Small intestine (tissue), 7 donors: ENCODE data around the gene AJM1. TPM values are rescaled to one million over a fixed set of nuclear protein-coding genes. Genes with fewer than 3 reads are reported as not detected.
"Not testable (repeated sequence)": the region's sequence is repeated elsewhere in the genome, so short reads cannot be mapped to it uniquely, and the experiment has no call there.

Experiments used
- DNase-seq, 2 donors: peaks; one replicate each; pipeline versions ENCODE4 v3.0.0 to v3.0.0-alpha.2; 2013
- FAIRE-seq: peaks from 2 replicates; lab custom pipeline; 2012; peaks lifted over from hg19 to GRCh38; lab: Jason Lieb, UNC
- H3K27ac ChIP-seq, 3 donors: one replicate each; pipeline ENCODE4 v1.5.1; 2013; ENCODE audit warnings: low read length in 2 of 3, mild to moderate bottlenecking in 2 of 3, control low read depth in 1 of 3, inconsistent platforms in 1 of 3, low read depth in 1 of 3, moderate library complexity in 1 of 3
- H3K27me3 ChIP-seq, 3 donors: one replicate each; pipeline ENCODE4 v1.6.1; 2013; ENCODE audit warnings: low read length in 3 of 3, inconsistent platforms in 1 of 3; ENCODE audit not compliant: control insufficient read depth in 3 of 3, insufficient read depth in 3 of 3
- H3K36me3 ChIP-seq, 3 donors: one replicate each; pipeline ENCODE4 v1.6.1; 2013; ENCODE audit warnings: low read length in 3 of 3, inconsistent platforms in 1 of 3, low read depth in 1 of 3, mild to moderate bottlenecking in 1 of 3, moderate library complexity in 1 of 3; ENCODE audit not compliant: control insufficient read depth in 3 of 3, insufficient read depth in 2 of 3
- H3K4me1 ChIP-seq, 3 donors: one replicate each; pipeline ENCODE4 v1.6.1; 2013; ENCODE audit warnings: low read length in 2 of 3, inconsistent platforms in 1 of 3, low read depth in 1 of 3, mild to moderate bottlenecking in 1 of 3, moderate library complexity in 1 of 3; ENCODE audit not compliant: control insufficient read depth in 3 of 3, insufficient read depth in 2 of 3
- H3K4me3 ChIP-seq, 3 donors: one replicate each; pipeline ENCODE4 v1.5.1; 2013; ENCODE audit warnings: low read length in 3 of 3, control low read depth in 1 of 3, inconsistent platforms in 1 of 3, low read depth in 1 of 3, mild to moderate bottlenecking in 1 of 3, moderate library complexity in 1 of 3
- H3K9me3 ChIP-seq, 2 donors: one replicate each; pipeline ENCODE4 v1.6.1; 2013; ENCODE audit warnings: low read depth in 1 of 2, low read length in 1 of 2; ENCODE audit not compliant: control insufficient read depth in 2 of 2, insufficient read depth in 1 of 2
- WGBS, 3 donors: extraction: QIAGEN DNeasy Blood & Tissue Kit; methylation state at CpG; one replicate each; pipeline ENCODE4 v1.1.7; 2013; 5-methylcytosine and 5-hydroxymethylcytosine counted together
- polyA plus RNA-seq, 4 donors: library from polyadenylated mRNA; stranded (reverse) in 3 of 4; unstranded in 1 of 4; fragments of 200-250 nt in 3 of 4; fragments of 120-200 nt in 1 of 4; gene quantifications; one replicate each; pipeline versions ENCODE4 v1.2.1 to v1.2.3, GENCODE V29; 2013
- donor health status: healthy with polysubstance abuse.
- donor health status: control.
- donor health status: control.
- donor health status: Bipolar disorder and iron deficiency.
- donor health status: healthy.

AJM1 gene
- polyA plus RNA-seq, 4 donors, result 1.1 to 11.6 (median 2.6) TPM

DNA sequence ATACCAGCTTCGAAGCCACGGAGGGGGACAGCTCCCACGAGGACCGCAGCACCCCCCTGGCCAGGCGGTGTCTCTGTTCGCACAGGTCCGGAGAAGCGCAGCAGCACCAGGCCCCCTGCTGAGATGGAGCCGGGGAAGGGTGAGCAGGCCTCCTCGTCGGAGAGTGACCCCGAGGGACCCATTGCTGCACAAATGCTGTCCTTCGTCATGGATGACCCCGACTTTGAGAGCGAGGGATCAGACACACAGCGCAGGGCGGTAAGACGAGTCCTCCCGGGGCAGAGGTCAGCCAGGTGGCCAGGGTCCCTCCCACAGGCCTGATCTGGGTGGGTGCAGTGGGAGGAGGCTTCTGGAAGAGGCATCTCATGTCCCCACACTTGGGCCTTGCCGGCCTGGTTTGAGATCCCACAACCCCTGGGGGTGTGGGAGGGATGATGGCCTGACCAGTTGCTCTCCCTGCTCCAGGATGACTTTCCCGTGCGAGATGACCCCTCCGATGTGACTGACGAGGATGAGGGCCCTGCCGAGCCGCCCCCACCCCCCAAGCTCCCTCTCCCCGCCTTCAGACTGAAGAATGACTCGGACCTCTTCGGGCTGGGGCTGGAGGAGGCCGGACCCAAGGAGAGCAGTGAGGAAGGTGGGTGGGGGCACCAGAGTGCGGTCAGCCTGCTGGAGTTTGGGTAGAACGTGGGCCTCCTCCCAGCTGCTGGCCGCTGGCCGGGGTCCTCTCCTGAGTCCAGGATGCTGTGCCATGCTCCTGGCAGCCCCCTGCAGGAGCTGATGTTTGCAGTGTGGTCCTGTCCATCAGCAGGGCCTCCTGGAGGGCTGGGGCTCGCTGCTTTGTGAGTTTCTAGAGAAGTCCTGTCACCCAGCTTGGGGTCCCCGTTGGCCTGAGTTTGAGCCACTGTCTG, 2.8 kb upstream of the AJM1 start:
- Histone ChIP-seq H3K4me1 (peaks cover 0 to 49% (median 4%) of the 10 kb centered on the region in 3 donors), H3K27ac (peak overlapping the region in 1 of 3 donors; percentile 84), H3K4me3 (no peak overlapping the region), H3K9me3 (no peaks in the 10 kb centered on the region), H3K36me3 (peaks cover 2 to 61% (median 19%) of the 10 kb centered on the region in 3 donors), H3K27me3 (peaks cover 0 to 4% (median 0%) of the 10 kb centered on the region in 3 donors)
- FAIRE-seq (no peak), DNase-seq (peak in 1 of 2 donors; percentile 14)
- 86 to 87% (median 87%) methylated on average over 36 of the region's 36 CpGs for WGBS, 3 donors

DNA sequence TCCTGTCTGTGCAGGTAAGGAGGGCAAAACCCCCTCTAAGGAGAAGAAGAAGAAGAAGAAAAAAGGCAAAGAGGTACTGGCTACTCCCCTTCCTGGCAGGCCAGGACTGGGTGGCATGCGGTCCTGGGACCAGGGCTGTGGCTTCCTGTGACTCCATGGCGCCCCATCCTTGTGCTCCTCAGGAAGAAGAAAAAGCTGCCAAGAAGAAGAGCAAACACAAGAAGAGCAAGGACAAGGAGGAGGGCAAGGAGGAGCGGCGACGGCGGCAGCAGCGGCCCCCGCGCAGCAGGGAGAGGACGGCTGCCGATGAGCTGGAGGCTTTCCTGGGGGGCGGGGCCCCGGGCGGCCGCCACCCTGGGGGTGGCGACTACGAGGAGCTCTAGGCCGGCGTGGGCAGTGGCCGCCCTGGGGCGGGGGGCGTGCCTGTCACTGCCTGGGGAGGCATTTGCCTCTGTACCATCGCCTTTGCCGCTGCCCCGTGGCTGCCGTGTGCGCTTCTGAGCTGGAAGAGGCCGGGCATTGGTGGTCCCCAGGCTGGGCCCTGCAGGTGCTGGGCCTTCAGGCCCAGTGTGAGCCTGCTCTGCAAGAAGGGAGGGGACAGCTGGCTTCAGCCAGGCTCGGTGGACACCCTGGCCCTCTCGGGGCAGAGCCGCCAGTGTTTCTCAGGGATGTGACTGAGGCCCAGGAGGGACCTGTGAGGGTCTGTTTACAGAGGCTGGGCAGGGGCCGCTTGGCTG, 2.0 kb upstream of the AJM1 start:
- Histone ChIP-seq H3K9me3 (peaks cover 0 to 4% of the 10 kb centered on the region in 2 donors), H3K4me3 (no peak overlapping the region), H3K4me1 (peaks cover 0 to 52% (median 4%) of the 10 kb centered on the region in 3 donors), H3K36me3 (peaks cover 2 to 58% (median 17%) of the 10 kb centered on the region in 3 donors), H3K27me3 (peaks cover 0 to 8% (median 3%) of the 10 kb centered on the region in 3 donors), H3K27ac (peak overlapping the region; percentile 75 to 90 (median 84))
- WGBS, 3 donors, result 20 to 64% (median 45%) methylated on average over 28 to 32 of the region's 32 CpGs
- DNase-seq (peak; percentile 41 to 71), FAIRE-seq (no peak)

DNA sequence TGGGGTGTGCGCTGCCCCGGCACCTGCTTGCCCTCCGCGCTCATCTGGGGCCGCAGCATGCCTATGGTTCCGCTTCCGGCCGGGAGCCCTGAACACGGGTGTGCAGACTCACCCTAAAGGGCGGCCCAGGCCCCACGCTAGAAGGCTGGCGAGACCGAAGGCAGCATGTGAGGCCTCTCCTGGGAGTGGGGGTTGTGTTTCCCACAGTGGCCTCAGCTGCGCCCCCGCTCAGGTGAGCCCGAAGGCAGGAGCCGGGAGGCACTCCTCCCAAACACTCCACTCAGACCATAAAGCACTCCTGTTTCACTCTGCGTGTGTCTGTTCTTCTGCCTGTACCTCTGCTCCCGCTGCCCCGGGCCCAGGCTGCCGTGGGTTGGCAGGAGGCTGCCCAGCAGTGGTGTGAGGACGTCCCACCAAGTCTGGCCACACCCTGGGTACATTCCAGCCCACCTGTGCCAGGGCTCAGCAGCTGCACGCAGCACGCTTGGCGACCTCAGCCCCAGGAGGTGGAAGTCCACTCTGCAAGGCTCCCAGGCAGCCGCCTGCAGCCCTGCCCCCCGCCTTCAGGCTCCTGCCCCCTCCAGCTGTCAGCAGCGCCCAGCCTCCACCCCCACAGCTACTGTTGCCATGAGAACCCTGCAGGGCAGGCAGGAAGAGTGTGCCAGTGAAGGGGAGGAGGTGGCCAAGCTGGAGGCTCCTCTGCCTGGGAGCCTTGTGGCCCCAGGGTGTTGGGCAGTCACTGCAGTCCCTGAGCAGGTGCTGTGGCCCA, 1.2 kb upstream of the AJM1 start:
- H3K9me3 ChIP-seq, result peaks cover 0 to 6% of the 10 kb centered on the region in 2 donors
- H3K36me3 ChIP-seq, result peaks cover 2 to 51% (median 17%) of the 10 kb centered on the region in 3 donors
- FAIRE-seq, result no peak
- peaks cover 3 to 14% (median 3%) of the 10 kb centered on the region in 3 donors for H3K27me3 ChIP-seq
- DNase-seq, result peak; percentile 94 to 95
- peaks cover 0 to 53% (median 4%) of the 10 kb centered on the region in 3 donors for H3K4me1 ChIP-seq
- H3K27ac ChIP-seq, result peak overlapping the region; percentile 75 to 90 (median 84)
- no peak overlapping the region for H3K4me3 ChIP-seq
- WGBS, 3 donors, result 13 to 60% (median 42%) methylated on average over 23 to 28 of the region's 28 CpGs

DNA sequence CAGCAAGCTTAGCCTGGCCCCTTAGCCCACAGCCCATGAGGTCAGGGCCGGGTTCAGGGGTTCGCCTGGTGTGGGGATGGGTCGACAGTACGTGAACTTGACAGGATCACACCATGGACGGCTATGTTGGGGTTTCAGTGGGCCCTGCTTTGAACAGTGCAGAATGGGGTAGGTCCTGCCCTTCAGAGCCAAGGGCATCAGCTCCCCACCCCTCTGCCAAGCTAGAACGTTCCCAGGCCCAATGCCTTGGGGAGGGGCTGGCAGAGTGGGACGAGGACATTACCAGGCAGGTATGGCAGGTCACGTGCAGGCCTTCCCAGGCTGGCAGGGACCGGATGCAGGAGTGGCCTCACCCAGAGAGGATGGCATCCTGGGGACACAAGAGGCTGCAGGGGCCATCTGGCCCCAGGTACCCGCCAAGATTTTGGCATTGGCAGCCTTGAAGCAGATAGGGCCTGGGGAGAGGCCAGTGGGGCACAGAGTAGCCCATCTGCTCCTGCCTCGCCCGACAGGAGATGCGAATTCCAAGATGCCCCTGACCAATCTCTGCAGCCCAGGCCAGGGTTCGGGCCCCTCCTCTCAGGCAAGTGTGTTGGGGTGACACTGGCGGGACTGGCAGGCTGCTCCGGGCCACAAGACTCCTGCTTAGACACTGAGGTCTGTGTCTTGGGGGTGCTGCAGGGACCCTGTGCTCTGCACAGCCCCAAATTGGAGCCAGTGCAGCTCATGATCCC, 465 bp upstream of the AJM1 start:
- not testable (repeated sequence) for H3K9me3 ChIP-seq, FAIRE-seq
- H3K27me3 ChIP-seq, result peaks cover 3 to 19% (median 9%) of the 10 kb centered on the region in 3 donors
- peak in 1 of 2 donors; percentile 48 for DNase-seq
- H3K27ac ChIP-seq, result peak overlapping the region; percentile 59 to 84 (median 59)
- H3K36me3 ChIP-seq, result peaks cover 2 to 44% (median 13%) of the 10 kb centered on the region in 3 donors
- peak overlapping the region in 2 of 3 donors; percentile 38 to 52 for H3K4me3 ChIP-seq
- H3K4me1 ChIP-seq, result peaks cover 0 to 58% (median 4%) of the 10 kb centered on the region in 3 donors
- WGBS, 3 donors, result 15 to 38% (median 19%) methylated on average over 14 to 16 of the region's 16 CpGs

DNA sequence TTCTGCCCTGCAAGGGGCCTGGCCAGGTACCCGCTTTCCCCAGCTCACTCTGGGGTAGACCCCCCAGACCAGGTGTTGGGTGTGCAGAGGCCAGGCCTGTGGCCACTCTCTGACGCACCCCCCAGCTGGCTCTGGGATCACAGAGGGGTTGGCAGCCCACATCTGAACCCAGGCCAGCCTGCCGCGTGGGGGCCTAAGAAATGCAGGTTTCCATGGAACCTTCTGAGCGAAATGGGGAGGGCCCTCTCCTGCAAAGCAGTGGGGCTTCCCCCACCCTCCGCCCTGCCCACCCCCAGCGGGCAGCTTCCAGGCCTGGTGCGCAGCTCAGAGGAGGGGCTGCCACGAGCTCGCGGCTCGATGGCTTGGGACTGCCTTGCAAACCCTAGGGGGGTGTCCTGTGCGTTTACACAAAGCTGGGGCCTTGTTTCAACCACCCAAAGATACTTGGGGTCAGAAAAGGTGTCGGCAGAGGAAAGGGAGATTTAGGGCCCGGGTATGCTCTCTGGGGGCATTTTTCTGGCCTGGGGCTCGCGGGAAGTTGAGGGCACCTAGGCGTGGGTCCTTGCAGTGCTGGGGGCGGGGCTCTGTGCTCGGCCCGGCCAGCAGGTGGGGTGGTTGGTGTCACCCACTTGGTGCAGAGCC, 1.0 kb downstream of the AJM1 start:
- not testable (repeated sequence) for H3K4me3 ChIP-seq, H3K9me3 ChIP-seq, FAIRE-seq
- DNase-seq, result peak in 1 of 2 donors; percentile 28
- peaks cover 2 to 32% (median 13%) of the 10 kb centered on the region in 3 donors for H3K36me3 ChIP-seq
- H3K4me1 ChIP-seq, result peaks cover 0 to 63% (median 4%) of the 10 kb centered on the region in 3 donors
- peak overlapping the region in 1 of 3 donors; percentile 2 for H3K27ac ChIP-seq
- peaks cover 3 to 26% (median 9%) of the 10 kb centered on the region in 3 donors for H3K27me3 ChIP-seq
- 10 to 17% (median 11%) methylated on average over 18 to 21 of the region's 21 CpGs for WGBS, 3 donors

DNA sequence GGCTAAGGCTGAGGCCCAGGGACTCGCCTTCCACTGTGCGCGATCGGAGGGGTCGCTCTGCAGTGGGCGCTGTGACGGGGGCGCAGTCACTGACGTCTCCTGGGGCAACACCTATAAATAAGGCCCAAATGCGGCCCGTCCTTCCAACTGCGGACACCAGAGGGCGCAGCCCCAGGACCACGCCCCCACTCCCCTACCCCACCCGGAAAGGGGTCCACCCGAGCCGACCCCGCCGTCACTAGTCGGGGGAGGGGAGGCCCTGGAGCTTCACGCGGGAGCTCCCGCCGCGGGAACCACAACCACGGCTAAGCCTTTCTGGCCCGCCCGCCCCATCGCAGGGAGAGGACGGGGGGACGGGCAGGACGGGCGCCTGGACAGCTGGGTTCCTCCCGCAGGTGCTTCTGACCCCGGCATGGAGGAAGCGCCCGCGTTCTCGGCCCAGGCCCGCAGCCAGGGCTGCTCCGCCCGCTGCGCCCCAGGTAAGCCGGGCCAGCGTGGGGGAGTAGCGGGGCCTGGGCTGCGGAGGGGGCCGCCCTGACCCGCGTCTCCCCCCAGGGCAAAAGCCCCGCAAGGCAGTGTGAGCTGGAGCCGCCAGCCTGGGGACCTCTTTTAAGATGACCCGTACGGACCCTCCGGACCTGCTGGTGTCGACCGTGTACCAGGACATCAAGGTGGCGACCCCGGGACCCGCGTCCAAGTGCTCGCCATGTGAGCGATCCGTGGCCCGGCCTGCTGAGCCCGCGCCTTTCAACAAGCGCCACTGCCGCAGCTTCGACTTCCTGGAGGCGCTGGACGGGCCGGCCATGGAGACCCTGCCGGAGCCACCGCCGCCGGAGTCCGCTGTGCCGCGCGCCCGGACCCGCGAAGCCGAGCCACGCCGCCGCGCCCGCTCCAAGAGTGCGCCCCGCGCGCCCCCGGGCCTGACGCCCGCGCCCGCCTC, 1.8 kb downstream of the AJM1 start:
- not testable (repeated sequence) for FAIRE-seq
- WGBS, 3 donors, result 5 to 6% (median 5%) methylated on average over 55 to 99 of the region's 99 CpGs

More for the DNA sequence above, 1.8 kb downstream of the AJM1 start:
- Histone ChIP-seq H3K4me1 (peaks cover 0 to 60% (median 4%) of the 10 kb centered on the region in 3 donors), H3K36me3 (peaks cover 0 to 24% (median 12%) of the 10 kb centered on the region in 3 donors), H3K4me3 (peak overlapping the region in 1 of 3 donors; percentile 25), H3K27me3 (peaks cover 3 to 26% (median 9%) of the 10 kb centered on the region in 3 donors)
- not testable (repeated sequence) for H3K9me3 ChIP-seq, H3K27ac ChIP-seq
- DNase-seq, result peak in 1 of 2 donors; percentile 60
